Measurements from ENCODE around the gene ZFAND6.
"Not testable (repeated sequence)": the region's sequence is repeated elsewhere in the genome, so short reads cannot be mapped to it uniquely, and the experiment has no call there.

The ZFAND6 gene

GRCh38 chr15:80110920-80111319 lies 51.4 kb downstream of the ZFAND6 start:
- no peak for TF ChIP-seq CTCF (IDR thresholded peaks at IDR 0.05; ENCODE audit: borderline replicate concordance, insufficient read depth, low read depth, low read length)
- H3K4me3 ChIP-seq (ENCODE audit: low read depth, low read length): no peak overlapping the region

DNA sequence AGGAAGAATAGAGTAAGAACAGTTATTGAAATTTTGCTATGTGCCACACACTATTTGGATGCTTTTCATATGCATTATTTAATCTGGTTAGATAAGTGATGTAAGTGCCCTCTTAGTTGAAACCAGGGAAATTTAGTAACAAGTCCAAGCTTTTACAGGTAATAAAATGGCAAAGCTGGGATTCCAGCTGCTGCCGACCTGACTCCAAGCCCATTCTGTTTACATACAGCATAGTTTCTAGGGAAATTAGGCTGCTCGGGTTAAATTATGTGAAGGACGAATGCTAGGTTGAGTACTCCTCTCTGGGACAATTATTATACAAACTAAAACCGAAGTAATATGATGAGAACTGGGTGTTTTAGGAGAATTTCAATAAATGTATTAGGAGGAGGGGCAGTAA lies 54.6 kb downstream of the ZFAND6 start:
- no peak for TF ChIP-seq CTCF (IDR thresholded peaks at IDR 0.05; ENCODE audit: borderline replicate concordance, insufficient read depth, low read depth, low read length)

DNA sequence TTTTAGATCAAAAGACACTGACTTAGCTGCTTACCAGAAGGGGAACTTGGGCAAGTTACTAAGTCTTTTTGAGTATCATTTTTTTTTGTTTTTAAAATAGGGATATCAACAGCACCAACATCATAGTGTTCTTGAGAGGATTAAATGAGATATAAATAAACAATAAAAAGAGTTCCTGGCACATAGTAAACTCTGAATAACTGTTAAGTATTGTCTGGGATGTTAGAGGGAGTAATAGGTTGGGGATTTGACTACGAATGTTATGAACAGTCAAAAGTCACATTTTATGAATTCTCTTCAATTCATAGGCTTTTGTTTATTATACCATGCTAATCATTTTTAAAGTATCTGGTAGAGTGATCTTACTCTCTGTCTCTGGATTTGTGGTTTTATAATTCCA lies 55.5 kb downstream of the ZFAND6 start:
- no peak overlapping the region for H3K4me3 ChIP-seq (ENCODE audit: low read depth, low read length)
- no peak for TF ChIP-seq CTCF (IDR thresholded peaks at IDR 0.05; ENCODE audit: borderline replicate concordance, insufficient read depth, low read depth, low read length)

More for the DNA sequence above, 54.6 kb downstream of the ZFAND6 start:
- H3K4me3 ChIP-seq (ENCODE audit: low read depth, low read length): no peak overlapping the region

- TF ChIP-seq CTCF (IDR thresholded peaks at IDR 0.05; ENCODE audit: borderline replicate concordance, insufficient read depth, low read depth, low read length): no peak
- H3K4me3 ChIP-seq (ENCODE audit: low read depth, low read length): no peak overlapping the region
These were observed 59.5 kb downstream of the ZFAND6 start for GRCh38 chr15:80118956-80119355.

- TF ChIP-seq CTCF (IDR thresholded peaks at IDR 0.05; ENCODE audit: borderline replicate concordance, insufficient read depth, low read depth, low read length): no peak
These were observed 61.2 kb downstream of the ZFAND6 start for GRCh38 chr15:80120636-80121035.

DNA sequence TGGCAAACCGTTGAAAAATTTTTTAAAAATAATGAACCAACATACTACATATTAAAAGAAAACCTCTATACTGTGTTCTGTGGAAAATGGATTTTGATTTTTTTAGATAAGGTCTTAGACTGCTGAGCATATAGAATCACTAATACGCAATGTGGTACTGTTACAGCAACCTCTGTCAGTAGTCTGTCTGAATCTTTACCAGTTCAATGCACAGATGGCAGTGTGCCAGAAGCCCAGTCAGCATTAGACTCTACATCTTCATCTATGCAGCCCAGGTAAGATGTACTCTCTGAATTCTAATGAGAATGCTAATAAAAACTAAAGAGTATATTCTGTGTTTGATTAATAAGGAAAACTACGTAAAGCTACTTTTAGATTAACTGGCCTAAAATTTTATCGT lies 62.1 kb downstream of the ZFAND6 start:
- H3K4me3 ChIP-seq (ENCODE audit: low read depth, low read length): no peak overlapping the region
- no peak for TF ChIP-seq CTCF (IDR thresholded peaks at IDR 0.05; ENCODE audit: borderline replicate concordance, insufficient read depth, low read depth, low read length)

More at GRCh38 chr15:80120636-80121035, 61.2 kb downstream of the ZFAND6 start:
- H3K4me3 ChIP-seq (ENCODE audit: low read depth, low read length): no peak overlapping the region

GRCh38 chr15:80123034-80123433 lies 63.6 kb downstream of the ZFAND6 start:
- H3K4me3 ChIP-seq (ENCODE audit: low read depth, low read length): no peak overlapping the region
- TF ChIP-seq CTCF (IDR thresholded peaks at IDR 0.05; ENCODE audit: borderline replicate concordance, insufficient read depth, low read depth, low read length): no peak

DNA sequence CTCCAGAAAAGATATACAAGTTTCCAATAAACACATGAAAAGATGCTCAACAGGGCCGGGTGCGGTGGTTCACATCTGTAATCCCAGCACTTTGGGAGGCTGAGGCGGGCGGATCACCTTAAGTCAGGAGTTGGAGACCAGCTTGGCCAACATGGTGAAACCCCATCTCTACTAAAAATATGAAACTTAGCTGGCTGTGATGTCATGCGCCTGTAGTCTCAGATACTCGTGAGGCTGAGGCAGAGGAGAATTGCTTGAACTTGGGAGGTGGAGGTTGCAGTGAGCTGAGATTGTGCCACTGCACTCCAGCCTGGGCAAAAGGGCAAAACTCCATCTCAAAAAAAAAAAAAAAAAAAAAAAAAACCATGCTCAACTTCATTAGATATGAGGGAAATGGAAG lies 67.8 kb downstream of the ZFAND6 start:
- H3K4me3 ChIP-seq (ENCODE audit: low read depth, low read length): not testable (repeated sequence)
